Ammon's horn (tissue), 1 donor: ENCODE data around the gene BTBD7.
A peak's percentile ranks its signal among the peaks of the same experiment; 100 is the strongest.
"Not testable (repeated sequence)": the region's sequence is repeated elsewhere in the genome, so short reads cannot be mapped to it uniquely, and the experiment has no call there.

Experiments used
- DNase-seq: peaks from one replicate; pipeline ENCODE4 v3.0.0-alpha.2; 2016; ENCODE audit warnings: low spot score

Gene BTBD7, protein sequence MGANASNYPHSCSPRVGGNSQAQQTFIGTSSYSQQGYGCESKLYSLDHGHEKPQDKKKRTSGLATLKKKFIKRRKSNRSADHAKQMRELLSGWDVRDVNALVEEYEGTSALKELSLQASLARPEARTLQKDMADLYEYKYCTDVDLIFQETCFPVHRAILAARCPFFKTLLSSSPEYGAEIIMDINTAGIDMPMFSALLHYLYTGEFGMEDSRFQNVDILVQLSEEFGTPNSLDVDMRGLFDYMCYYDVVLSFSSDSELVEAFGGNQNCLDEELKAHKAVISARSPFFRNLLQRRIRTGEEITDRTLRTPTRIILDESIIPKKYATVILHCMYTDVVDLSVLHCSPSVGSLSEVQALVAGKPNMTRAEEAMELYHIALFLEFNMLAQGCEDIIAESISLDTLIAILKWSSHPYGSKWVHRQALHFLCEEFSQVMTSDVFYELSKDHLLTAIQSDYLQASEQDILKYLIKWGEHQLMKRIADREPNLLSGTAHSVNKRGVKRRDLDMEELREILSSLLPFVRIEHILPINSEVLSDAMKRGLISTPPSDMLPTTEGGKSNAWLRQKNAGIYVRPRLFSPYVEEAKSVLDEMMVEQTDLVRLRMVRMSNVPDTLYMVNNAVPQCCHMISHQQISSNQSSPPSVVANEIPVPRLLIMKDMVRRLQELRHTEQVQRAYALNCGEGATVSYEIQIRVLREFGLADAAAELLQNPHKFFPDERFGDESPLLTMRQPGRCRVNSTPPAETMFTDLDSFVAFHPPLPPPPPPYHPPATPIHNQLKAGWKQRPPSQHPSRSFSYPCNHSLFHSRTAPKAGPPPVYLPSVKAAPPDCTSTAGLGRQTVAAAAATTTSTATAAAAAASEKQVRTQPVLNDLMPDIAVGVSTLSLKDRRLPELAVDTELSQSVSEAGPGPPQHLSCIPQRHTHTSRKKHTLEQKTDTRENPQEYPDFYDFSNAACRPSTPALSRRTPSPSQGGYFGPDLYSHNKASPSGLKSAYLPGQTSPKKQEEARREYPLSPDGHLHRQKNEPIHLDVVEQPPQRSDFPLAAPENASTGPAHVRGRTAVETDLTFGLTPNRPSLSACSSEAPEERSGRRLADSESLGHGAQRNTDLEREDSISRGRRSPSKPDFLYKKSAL

GRCh38 chr14:93332853-93333630 lies at the start of gene BTBD7:
Gene BTBD7 (minus strand): TSS chr14:93333036. CDS start chr14:93296051, 36,985 bp downstream.
- DNase-seq: peak; percentile 92

DNA sequence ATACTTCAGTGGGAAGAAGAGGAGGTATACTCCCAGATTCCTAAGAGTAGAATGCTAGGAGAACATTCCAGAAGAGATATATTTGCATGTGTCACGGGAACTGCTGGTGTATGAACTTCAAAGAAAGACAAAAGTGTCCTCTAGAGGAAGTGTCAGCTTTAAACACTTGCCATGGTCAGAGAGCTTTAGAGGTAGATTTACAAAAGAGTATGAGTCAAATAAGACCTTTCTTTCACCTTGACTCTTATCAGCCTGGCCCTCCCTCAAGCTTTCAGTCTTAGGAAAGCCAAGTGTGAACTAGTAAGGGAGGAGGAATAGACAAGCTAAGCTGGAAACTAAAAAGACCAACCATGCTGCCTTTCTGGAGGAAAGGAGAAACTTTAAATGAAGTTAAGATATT lies 48.8 kb upstream of the BTBD7 start:
- no peak for DNase-seq

DNA sequence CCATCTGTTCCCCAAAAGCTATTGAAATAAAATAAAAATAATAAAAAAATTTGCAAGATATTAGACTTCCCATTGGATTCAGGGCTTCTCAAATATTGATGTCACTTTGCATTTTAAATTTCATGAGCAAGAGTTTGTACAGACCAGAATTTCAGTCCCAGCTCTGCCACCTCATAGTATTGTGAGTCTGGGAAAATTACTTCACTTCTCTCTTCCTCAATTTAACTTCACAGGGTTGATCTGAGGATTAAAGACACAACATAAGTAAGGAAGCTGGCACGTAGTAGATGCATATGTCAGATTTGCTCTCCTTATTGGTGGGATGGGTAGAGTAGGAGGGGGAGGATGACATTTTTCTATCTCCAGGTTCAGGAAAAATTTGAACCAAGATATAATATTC lies 47.0 kb upstream of the BTBD7 start:
- no peak for DNase-seq

DNA sequence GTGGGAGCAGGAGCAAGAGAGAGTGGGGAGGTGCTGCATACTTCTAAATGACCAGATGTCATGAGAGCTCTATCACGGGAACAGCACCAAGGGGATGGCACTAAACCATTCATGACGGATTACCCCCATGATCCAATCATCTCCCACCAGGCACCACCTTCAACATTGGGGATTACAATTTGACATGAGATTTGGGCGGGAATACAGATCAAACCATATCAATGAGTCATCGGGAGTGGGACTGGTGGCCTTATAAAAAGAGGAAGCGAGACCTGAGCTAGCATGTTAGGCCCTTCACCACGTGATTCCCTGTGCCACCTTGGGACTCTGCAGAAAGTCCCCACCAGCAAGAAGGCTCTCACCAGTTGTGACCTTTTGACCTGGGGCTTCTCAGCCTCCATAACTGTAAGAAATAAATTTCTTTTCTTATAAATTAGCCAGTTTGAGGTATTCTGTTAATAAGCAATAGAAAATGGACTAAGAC lies 42.9 kb upstream of the BTBD7 start:
- DNase-seq: peak; percentile 5

DNA sequence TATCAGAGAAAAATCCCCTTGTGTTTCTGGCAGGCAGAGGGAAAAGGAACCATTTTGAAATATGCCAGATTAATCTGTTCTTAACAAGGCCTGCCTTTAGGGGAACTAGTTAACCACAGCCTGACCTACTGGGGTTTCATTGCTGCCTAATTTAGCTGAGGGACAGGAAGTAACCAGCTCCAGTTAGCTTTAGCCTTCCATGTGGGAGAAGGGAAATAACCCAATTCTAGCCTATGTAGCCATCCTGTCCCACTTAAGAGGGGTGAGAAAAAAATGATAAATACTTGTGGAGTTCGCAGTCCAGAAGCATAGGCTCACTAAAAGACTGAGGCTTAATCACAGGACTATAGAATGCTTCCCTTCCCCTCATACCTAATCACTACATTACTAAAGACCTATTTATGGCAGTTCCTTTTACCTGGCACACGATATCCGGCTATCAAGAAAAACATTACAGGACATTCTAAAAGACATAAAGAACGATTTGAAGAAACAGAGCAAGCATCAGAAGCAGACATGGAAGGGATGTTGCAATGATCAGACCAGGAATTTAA lies 37.0 kb upstream of the BTBD7 start:
- peak; percentile 49 for DNase-seq

- no peak for DNase-seq
Measured at GRCh38 chr14:93368996-93369712, 36.3 kb upstream of the BTBD7 start.

GRCh38 chr14:93354873-93355272 lies 22.0 kb upstream of the BTBD7 start:
- DNase-seq: not testable (repeated sequence)

- no peak for DNase-seq
Measured at GRCh38 chr14:93348292-93348691, 15.5 kb upstream of the BTBD7 start.

DNA sequence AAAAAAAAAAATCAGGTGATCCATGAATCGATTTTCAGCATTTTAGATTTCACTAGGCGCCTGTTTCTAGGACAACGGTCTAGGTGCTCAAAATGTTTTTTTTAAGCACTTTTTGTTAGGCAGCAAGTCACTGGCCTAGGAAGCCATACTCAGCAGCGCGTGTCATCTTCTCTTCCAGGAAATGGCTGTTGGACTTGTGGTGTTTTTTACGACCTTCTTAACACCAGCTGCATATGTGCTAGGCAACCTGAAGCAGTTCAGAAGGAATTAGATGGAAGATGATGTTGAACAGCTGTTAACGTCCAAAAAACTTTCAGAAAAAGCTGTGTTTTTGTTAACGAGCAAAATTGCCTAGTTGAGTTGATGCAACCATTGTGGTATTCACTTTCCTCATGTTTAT lies 15.0 kb upstream of the BTBD7 start:
- DNase-seq: no peak

DNA sequence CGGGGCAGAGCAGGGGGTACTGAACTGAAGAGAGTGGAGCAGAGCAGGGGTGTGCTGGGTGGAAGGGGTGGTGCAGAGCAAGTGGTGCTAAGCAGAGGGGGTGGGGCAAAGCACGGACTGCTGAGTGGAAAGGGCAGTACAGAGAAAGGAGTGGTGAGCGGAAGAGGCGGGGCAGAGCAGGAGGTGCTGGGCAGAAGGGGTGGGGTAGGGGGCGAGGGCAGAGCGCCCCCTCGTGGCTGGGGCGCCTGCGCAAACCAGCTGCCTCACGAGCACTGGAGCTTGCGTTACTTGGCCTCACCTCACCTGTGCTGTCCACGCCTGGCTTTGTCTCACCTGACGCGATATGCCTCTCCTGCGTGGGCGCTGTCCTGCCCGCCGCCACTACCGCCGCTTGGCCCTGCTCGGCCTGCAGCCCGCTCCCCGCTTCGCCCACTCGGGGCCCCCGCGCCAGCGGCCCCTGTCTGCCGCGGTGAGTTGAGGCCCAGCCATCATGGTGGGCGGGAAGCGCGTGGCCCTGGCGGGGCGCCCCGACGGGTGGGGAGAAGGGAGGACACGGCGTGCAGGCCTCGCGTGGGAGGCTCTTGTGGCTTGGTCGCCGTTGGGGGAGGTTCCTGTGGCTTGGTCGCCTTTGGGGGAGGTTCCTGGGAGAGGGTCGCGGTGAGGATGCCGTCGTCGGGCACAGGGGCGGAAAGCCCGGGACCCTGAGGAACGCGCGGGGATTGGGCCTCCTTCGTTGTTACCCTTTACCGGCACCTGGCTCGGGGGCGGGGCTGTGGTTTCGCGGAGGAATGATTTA lies 14.3 kb upstream of the BTBD7 start, which contains the start of gene COX8C:
Gene COX8C (plus strand): TSS at position 257 of the 796 bp plus-strand sequence. CDS start 87 bp downstream, at position 344.
- no peak for DNase-seq

GRCh38 chr14:93343797-93344196 lies 11.0 kb upstream of the BTBD7 start:
- DNase-seq: no peak

- DNase-seq: peak; percentile 33
Measured at GRCh38 chr14:93343266-93343665, 10.4 kb upstream of the BTBD7 start.

GRCh38 chr14:93337884-93338283 lies 5.0 kb upstream of the BTBD7 start:
- DNase-seq: no peak

DNA sequence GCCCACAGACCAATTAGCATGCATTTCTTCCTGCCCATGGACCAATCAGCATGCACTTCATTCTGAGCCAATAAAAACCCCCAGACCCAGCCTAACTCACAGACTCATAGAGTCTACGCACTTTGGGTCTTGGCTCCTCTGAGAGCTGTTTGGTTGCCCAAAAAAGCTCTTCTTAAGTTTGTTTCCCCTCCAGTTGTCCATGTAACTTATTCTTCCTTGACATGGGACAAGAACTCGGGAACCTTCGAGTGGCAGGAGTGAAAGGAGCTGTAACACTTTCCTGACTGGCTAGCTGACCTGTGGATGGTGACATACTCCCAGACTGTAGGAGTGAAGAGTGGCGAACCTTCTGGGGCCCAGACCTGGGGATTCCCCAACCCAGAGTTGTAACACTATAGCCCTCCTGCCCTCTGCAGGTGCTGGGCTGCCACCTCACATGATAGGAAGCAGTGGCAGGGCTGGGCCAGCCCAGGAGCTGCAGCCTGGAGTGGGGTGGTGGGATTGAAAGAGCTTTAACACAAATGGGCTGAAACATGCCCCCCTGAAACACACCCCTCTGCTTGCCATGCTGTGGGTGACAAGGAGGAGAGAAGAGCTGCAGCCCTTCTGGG lies 4.4 kb upstream of the BTBD7 start:
- DNase-seq: no peak

DNA sequence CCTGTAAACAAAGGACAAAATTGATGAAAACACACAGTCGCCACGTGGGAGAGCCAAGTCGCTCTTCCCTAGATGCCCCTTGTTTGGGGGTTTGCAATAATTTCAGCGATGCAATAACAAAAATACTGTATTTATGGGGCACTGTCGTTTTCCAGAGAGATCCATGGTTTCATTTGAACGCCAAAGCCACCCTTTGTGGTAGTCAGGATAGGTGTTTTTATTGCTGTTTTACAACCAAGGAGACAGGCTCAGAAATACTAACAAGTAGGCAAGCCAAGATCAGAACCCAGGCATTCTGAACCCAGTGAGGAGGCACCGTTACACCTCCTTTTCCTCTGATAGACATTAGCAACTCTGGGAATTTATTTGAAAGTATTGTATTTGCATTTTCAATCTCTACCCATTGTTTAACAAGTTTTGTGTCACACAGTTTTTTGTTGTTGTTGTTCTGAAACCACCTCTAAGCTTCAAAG lies 831 bp upstream of the BTBD7 start:
- no peak for DNase-seq

GRCh38 chr14:93332397-93332852 lies 411 bp downstream of the BTBD7 start:
- peak; percentile 60 for DNase-seq

DNA sequence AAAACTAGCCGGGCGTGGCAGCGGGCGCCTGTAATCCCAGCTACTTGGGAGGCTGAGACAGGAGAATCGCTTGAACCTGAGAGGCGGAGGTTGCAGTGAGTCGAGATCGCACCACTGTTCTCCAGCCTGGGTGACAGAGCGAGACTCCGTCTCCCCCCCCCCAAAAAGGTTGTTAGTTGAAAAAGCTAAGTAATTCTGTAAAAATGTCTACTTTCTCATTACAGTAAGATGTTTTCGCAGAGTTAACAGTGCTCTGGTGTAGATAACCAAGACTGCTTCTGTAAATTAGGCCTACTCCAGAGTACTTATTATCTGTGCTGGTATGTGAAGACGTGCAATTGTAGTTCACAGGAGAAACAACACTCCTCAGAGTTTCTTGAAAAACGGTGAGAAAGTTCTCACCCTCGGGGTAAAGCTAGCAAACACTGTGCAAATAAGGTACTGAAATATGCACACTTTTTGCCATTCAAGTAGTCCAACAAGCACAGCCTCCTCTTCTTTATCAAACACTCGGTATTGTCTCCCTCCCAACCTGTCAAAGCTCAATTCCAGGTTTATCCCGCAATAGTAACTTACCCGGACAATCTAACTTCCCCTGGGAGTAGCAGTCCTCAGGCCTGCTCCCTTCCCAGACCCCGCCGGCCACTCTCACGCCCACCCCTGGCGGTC lies 974 bp downstream of the BTBD7 start:
- DNase-seq: peak; percentile 6

GRCh38 chr14:93331002-93331727 lies 1.7 kb downstream of the BTBD7 start:
- DNase-seq: no peak
